Epithelial cell of proximal tubule (primary cell): ENCODE measurements around the gene C10orf90. TPM values are rescaled to one million over a fixed set of nuclear protein-coding genes. Genes with fewer than 3 reads are reported as not detected.

Experiments
- DNase-seq: peaks from one replicate; pipeline ENCODE4 v3.0.0-alpha.2; 2011; ENCODE audit warnings: low read depth
- H3K4me3 ChIP-seq: 2 replicates; pipeline ENCODE4 v1.5.1; 2011; ENCODE audit warnings: low read depth, mild to moderate bottlenecking, low read length
- CTCF ChIP-seq: conservative IDR thresholded peaks from 2 replicates; pipeline ENCODE4 v1.5.1; 2012; ENCODE audit warnings: low read depth, mild to moderate bottlenecking, low read length
- total RNA-seq: library from RNA; depleted of rRNA; stranded (reverse); fragments of >200 nt; gene quantifications from 2 replicates; pipeline ENCODE4 v1.2.3, GENCODE V29; 2015

C10orf90 gene
- total RNA-seq, 1 donor from 2014 or later = not detected

DNA sequence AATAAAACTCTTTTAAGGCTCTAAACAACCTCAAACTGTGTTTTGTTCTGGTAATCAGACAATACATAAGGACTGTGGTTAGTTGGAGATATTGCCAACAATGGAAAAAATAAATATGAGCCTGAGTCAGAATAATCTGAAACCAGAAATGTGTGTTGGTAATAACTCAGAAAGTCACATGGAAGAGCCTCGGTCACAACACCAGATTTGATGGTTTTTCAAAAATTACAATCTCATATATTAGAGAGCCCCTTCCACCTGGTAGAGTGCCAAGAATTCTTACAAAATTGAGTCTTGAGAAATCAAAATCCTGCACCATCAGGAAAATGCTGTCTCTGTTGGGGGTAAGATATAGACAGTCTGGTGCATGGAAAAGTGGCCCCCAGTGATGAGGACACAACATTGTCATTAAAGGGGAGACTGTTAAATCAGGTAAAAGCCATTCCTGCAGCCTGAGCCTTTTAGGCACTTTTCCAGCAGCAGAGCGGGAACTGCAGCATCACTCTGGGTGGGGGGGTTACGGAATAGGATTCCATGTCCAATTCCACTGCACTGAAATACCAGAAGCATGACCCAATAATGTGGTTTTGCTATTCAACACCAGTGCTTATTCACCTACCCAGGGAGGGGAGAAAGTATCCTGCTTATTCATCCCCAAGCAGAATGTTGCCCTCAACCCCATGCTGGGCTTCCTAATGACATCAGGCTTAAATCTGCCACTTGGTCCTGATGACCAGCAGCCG is 272.7 kb downstream of the C10orf90 start:
- peak; percentile 95 for DNase-seq
- H3K4me3 ChIP-seq = no peak overlapping the region
- TF ChIP-seq CTCF = no peak

DNA sequence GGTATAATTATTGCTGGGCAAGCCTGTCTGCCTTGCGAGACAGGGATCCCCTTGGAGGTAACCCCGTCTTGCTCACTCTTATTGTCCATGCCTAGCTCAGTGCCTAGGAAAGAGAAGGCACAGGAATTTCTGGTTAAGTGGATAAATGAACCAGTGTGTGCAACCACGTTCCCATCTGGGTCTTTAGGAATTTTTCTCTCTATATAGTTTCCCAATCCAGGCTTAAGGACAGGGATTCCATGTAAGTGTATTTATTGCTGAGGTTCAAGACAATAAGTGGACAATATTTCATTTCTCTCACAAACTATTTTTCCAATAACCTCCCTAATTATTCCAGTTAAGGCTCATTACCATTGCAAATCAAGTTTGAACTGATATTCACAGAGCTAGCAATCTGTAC is 273.3 kb downstream of the C10orf90 start:
- no peak for DNase-seq
- no peak overlapping the region for H3K4me3 ChIP-seq
- TF ChIP-seq CTCF = no peak

GRCh38 chr10:126394948-126395347 is 275.5 kb downstream of the C10orf90 start:
- no peak overlapping the region for H3K4me3 ChIP-seq
- no peak for TF ChIP-seq CTCF
- no peak for DNase-seq

GRCh38 chr10:126393076-126393475 is 277.4 kb downstream of the C10orf90 start:
- TF ChIP-seq CTCF = no peak
- no peak for DNase-seq
- no peak overlapping the region for H3K4me3 ChIP-seq

GRCh38 chr10:126392469-126392868 is 278.0 kb downstream of the C10orf90 start:
- DNase-seq = no peak
- no peak overlapping the region for H3K4me3 ChIP-seq
- no peak for TF ChIP-seq CTCF

GRCh38 chr10:126392068-126392467 is 278.4 kb downstream of the C10orf90 start:
- TF ChIP-seq CTCF = no peak
- no peak overlapping the region for H3K4me3 ChIP-seq
- no peak for DNase-seq
